ENCODE measurements around the gene LRIT1. TPM values are rescaled to one million over a fixed set of nuclear protein-coding genes. Genes with fewer than 3 reads are reported as not detected.

The LRIT1 gene
- total and polyA plus RNA-seq, 2 of the 8 experiments (the other 6 are each of a cell fraction or from before 2014, with no cell fraction given), result 0.03 TPM; not detected in 1

- peak; percentile 65; the same call in 1 of the 2 replicates for TF ChIP-seq TEAD4 (IDR thresholded peaks at IDR 0.05; ENCODE audit: low read depth, low read length)
- TF ChIP-seq EGR1 (IDR thresholded peaks at IDR 0.05; ENCODE audit: borderline replicate concordance, low read depth, low read length), result peak; percentile 86
- peak; percentile 9; the same call in 1 of the 2 replicates for TF ChIP-seq BACH1 (IDR thresholded peaks at IDR 0.05; ENCODE audit: low read length)
- TF ChIP-seq ASH2L (IDR thresholded peaks at IDR 0.05; ENCODE audit: low read length), result peak; percentile 26
These were observed 23.3 kb upstream of the LRIT1 start (continued) for GRCh38 chr10:84264611-84265141.
